Smooth muscle cell (in vitro differentiated cells): ENCODE results near the gene RANBP17. TPM values are rescaled to one million over a fixed set of nuclear protein-coding genes. Genes with fewer than 3 reads are reported as not detected.

Experiments
- DNase-seq: peaks from one replicate; lab custom pipeline; 2025; ENCODE audit not compliant: unreplicated experiment; lab: John Stamatoyannopoulos, UW
- H2AFZ ChIP-seq: fragments of 200-600 bp; sonication (generic); 2 replicates; pipeline ENCODE4 v1.6.0; 2016; ENCODE audit warnings: antibody characterized with exemption, low read depth, mild to moderate bottlenecking
- H3F3A ChIP-seq: fragments of 200-600 bp; sonication (generic); 2 replicates; pipeline ENCODE4 v1.6.0; 2017; ENCODE audit warnings: antibody characterized with exemption, low read depth
- H3K27ac ChIP-seq: fragments of 200-600 bp; sonication (generic); 2 replicates; pipeline ENCODE4 v1.5.1; 2016; ENCODE audit warnings: low read depth, mild to moderate bottlenecking
- H3K27me3 ChIP-seq: fragments of 200-600 bp; sonication (generic); 2 replicates; pipeline ENCODE4 v1.6.1; 2016; ENCODE audit warnings: low read depth, mild to moderate bottlenecking
- H3K36me3 ChIP-seq: fragments of 200-600 bp; sonication (generic); 2 replicates; pipeline ENCODE4 v1.5.1; 2016; ENCODE audit warnings: low read depth
- H3K4me1 ChIP-seq: fragments of 200-600 bp; sonication (generic); 2 replicates; pipeline ENCODE4 v1.5.1; 2016; ENCODE audit warnings: low read depth
- H3K4me2 ChIP-seq: fragments of 200-600 bp; sonication (generic); 2 replicates; pipeline ENCODE4 v1.6.0; 2016; ENCODE audit warnings: mild to moderate bottlenecking
- H3K4me3 ChIP-seq: fragments of 200-600 bp; sonication (generic); 2 replicates; pipeline ENCODE4 v1.5.1; 2016; ENCODE audit warnings: mild to moderate bottlenecking
- H3K79me2 ChIP-seq: fragments of 200-600 bp; sonication (generic); 2 replicates; pipeline ENCODE4 v1.6.0; 2016; ENCODE audit warnings: low read depth, mild to moderate bottlenecking
- H3K9ac ChIP-seq: fragments of 200-600 bp; sonication (generic); 2 replicates; pipeline ENCODE4 v1.6.0; 2016; ENCODE audit warnings: low read depth
- H3K9me3 ChIP-seq: fragments of 200-600 bp; sonication (generic); replicated peaks from 2 replicates; pipeline ENCODE4 v1.5.1; 2016; ENCODE audit warnings: low read depth
- H4K20me1 ChIP-seq: fragments of 200-600 bp; sonication (generic); 2 replicates; pipeline ENCODE4 v1.6.0; 2016; ENCODE audit warnings: low read depth
- WGBS: methylation state at CpG from one replicate; pipeline ENCODE4 v1.1.7; 2016; ENCODE audit warnings: low lambda C conversion rate; 5-methylcytosine and 5-hydroxymethylcytosine counted together
- polyA plus RNA-seq: library from polyadenylated mRNA; unstranded; fragments of >200 nt; fragmentation: Nextera tagmentation; extraction: Ambion mirVana; gene quantifications from 2 replicates; pipeline ENCODE4 v1.2.1, GENCODE V29; 2016
- total RNA-seq: library from RNA; depleted of rRNA; stranded (reverse); fragments of >200 nt; gene quantifications from 2 replicates; pipeline ENCODE4 v1.2.3, GENCODE V29; 2014
- TF ChIP-seq, protein P1 (sequence below): fragments of 200-600 bp; sonication (generic); IDR thresholded peaks from 2 replicates; pipeline ENCODE4 v1.5.1; 2017; ENCODE audit warnings: borderline replicate concordance, mild to moderate bottlenecking, antibody characterized with exemption; ENCODE audit not compliant: insufficient read depth, poor library complexity, severe bottlenecking

Gene RANBP17
- total and polyA plus RNA-seq, 2 experiments from 2014 or later: 13.0 to 42.6 TPM

DNA sequence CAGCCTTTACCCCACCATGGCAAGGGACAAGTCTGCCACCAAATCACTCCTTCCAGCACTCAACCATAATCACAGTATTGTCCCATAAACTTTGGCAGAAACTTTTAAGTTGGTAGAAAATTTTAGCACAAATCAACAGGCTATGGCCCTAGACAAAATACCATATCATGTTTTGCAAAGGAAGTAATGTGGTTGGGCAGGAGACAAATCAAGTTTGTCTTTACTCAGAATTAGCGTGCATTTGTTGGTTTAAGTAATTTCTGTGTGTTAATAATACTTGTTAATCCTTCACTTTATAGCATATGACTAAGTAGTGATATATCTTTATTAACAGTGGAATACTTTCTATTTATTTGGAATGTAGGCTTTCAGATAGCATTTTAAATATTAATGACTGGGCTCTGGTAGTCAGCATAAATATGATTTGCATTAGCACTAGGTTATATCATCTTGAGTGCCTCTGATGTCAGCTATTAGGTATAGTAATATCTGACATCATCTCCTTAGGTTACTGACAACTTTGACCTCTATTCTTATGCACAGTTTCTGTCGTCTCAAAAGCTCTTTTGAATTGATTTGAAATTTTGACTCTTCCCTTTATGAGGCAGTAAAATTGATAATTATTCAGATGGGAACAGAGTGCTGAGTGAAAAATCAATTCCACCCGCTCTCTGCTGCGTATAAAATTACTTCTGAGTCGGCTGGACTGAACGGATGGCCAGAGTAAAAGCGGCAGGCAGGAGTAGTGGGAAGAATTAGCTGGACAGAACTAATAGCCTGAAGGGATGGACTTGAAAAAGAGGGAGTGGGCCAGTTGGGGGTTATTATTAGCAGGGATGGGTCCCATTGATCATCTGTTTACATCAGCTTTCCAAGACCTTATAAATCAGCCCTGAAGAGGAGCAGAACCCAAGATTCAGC lies 407.1 kb downstream of the RANBP17 start:
- no peaks in the 10 kb centered on the region for H3K9me3 ChIP-seq
- peak overlapping the region; percentile 79 for H3K27ac ChIP-seq
- H3K79me2 ChIP-seq: no peaks in the 10 kb centered on the region
- no peak overlapping the region for H3K4me3 ChIP-seq
- no peaks in the 10 kb centered on the region for H3F3A ChIP-seq
- WGBS: 80% methylated on average over 7 of the region's 7 CpGs
- H3K4me2 ChIP-seq: peak overlapping the region; percentile 50
- no peak overlapping the region for H2AFZ ChIP-seq
- TF ChIP-seq, protein P1, sequence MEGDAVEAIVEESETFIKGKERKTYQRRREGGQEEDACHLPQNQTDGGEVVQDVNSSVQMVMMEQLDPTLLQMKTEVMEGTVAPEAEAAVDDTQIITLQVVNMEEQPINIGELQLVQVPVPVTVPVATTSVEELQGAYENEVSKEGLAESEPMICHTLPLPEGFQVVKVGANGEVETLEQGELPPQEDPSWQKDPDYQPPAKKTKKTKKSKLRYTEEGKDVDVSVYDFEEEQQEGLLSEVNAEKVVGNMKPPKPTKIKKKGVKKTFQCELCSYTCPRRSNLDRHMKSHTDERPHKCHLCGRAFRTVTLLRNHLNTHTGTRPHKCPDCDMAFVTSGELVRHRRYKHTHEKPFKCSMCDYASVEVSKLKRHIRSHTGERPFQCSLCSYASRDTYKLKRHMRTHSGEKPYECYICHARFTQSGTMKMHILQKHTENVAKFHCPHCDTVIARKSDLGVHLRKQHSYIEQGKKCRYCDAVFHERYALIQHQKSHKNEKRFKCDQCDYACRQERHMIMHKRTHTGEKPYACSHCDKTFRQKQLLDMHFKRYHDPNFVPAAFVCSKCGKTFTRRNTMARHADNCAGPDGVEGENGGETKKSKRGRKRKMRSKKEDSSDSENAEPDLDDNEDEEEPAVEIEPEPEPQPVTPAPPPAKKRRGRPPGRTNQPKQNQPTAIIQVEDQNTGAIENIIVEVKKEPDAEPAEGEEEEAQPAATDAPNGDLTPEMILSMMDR: no peak
- no peaks in the 10 kb centered on the region for H3K36me3 ChIP-seq
- H3K4me1 ChIP-seq: peaks cover 7% of the 10 kb centered on the region
- H4K20me1 ChIP-seq: no peaks in the 10 kb centered on the region
- no peak overlapping the region for H3K9ac ChIP-seq
- DNase-seq: no peak
- no peaks in the 10 kb centered on the region for H3K27me3 ChIP-seq

- Histone ChIP-seq H3K4me3 (no peak overlapping the region), H3K27ac (peak overlapping the region; percentile 79), H4K20me1 (no peaks in the 10 kb centered on the region), H3K79me2 (no peaks in the 10 kb centered on the region), H3K4me1 (peaks cover 7% of the 10 kb centered on the region), H3K36me3 (no peaks in the 10 kb centered on the region), H3F3A (no peaks in the 10 kb centered on the region), H3K9ac (no peak overlapping the region), H3K9me3 (no peaks in the 10 kb centered on the region), H3K27me3 (no peaks in the 10 kb centered on the region), H2AFZ (no peak overlapping the region), H3K4me2 (peak overlapping the region; percentile 50)
- no peak for DNase-seq
- WGBS: 21% methylated on average over 2 of the region's 2 CpGs
- TF ChIP-seq, protein P1: no peak
Observed at GRCh38 chr5:171269717-171270116, 407.9 kb downstream of the RANBP17 start.

DNA sequence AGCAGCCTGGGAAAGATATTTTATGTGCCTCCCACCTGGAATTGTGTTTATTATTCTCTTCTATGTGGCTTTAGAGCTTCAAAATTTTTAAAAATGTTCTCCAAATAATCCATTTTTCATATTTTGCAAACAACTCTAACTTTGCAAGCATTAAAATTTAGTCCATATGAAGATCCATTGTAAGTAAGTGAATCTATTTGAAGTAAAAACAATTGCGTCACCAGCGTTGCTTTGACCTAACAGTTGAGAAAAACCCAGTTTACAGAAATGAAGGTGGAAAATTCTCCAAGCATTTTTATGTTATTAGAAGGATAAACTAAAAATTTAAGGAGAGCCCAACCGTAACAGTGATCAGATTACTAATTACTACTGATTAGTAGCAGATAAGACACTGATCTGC lies 408.3 kb downstream of the RANBP17 start:
- no peak for DNase-seq

More for the DNA sequence above, 408.3 kb downstream of the RANBP17 start:
- Histone ChIP-seq H3K4me1 (peaks cover 7% of the 10 kb centered on the region), H3K4me3 (no peak overlapping the region), H3K79me2 (no peaks in the 10 kb centered on the region), H3F3A (no peaks in the 10 kb centered on the region), H2AFZ (no peak overlapping the region), H3K4me2 (peak overlapping the region; percentile 50), H3K27me3 (no peaks in the 10 kb centered on the region), H4K20me1 (no peaks in the 10 kb centered on the region), H3K27ac (peak overlapping the region; percentile 79), H3K9me3 (no peaks in the 10 kb centered on the region), H3K9ac (no peak overlapping the region), H3K36me3 (no peaks in the 10 kb centered on the region)
- 89% methylated on average over 3 of the region's 3 CpGs for WGBS
- TF ChIP-seq, protein P1: no peak
